AG04450 (cell line): ENCODE data around the gene MRC1. TPM values are rescaled to one million over a fixed set of nuclear protein-coding genes. Genes with fewer than 3 reads are reported as not detected.
A peak's percentile ranks its signal among the peaks of the same experiment; 100 is the strongest.
"Not testable (repeated sequence)": the region's sequence is repeated elsewhere in the genome, so short reads cannot be mapped to it uniquely, and the experiment has no call there.

Source experiments
- CTCF ChIA-PET: fragments of 300-600, 350-600 bp; formaldehyde crosslinking; extraction: SDS; loops from one replicate; lab custom pipeline; 2022; ENCODE audit warnings: antibody characterized with exemption, inconsistent platforms; lab: Charles Lee
- POLR2A ChIA-PET: fragments of 350-600 bp; formaldehyde crosslinking; extraction: SDS; loops from one replicate; lab custom pipeline; 2021; ENCODE audit warnings: antibody characterized with exemption, inconsistent platforms; lab: Yijun Ruan, JAX
- DNase-seq: peaks from one replicate; pipeline ENCODE4 v3.0.0-alpha.2; 2011; ENCODE audit warnings: low read depth, low spot score
- H3K27ac ChIP-seq: one replicate; pipeline ENCODE4 v1.5.1; 2012; ENCODE audit warnings: low read depth, low read length, control low read depth
- H3K27me3 ChIP-seq: one replicate; pipeline ENCODE4 v1.6.0; 2012; ENCODE audit warnings: low read length; ENCODE audit not compliant: control insufficient read depth, insufficient read depth
- H3K4me3 ChIP-seq: 2 replicates; pipeline ENCODE4 v1.5.1; 2011; ENCODE audit warnings: mild to moderate bottlenecking, low read depth, low read length, control low read depth
- H3K9me3 ChIP-seq: 2 replicates; pipeline ENCODE4 v1.5.1; 2012; ENCODE audit warnings: low read length; ENCODE audit not compliant: control insufficient read depth, insufficient read depth
- CTCF ChIP-seq: IDR thresholded peaks from 2 replicates; pipeline ENCODE4 v1.5.1; 2011; ENCODE audit warnings: low read depth, low read length, control low read depth, inconsistent platforms
- polyA plus RNA-seq: library from polyadenylated mRNA; depleted of rRNA; stranded (reverse); fragments of >200 nt; gene quantifications from 2 replicates; pipeline ENCODE4 v1.2.3, GENCODE V29; 2011

The MRC1 gene
- polyA plus RNA-seq, 1 experiment: not detected

- CTCF ChIA-PET: no interaction called here
- H3K27me3 ChIP-seq: no peaks in the 10 kb centered on the region
- TF ChIP-seq CTCF: no peak
- DNase-seq: no peak
- POLR2A ChIA-PET: no interaction called here
- no peak overlapping the region for H3K4me3 ChIP-seq
- no peaks in the 10 kb centered on the region for H3K9me3 ChIP-seq
- H3K27ac ChIP-seq: no peak overlapping the region
Observed at GRCh38 chr10:17918187-17918903, 109.2 kb downstream of the MRC1 start.

GRCh38 chr10:17921378-17921777, 112.2 kb downstream of the MRC1 start:
- Histone ChIP-seq H3K27ac (no peak overlapping the region), H3K27me3 (no peaks in the 10 kb centered on the region), H3K4me3 (no peak overlapping the region), H3K9me3 (no peaks in the 10 kb centered on the region)
- no peak for TF ChIP-seq CTCF
- no peak for DNase-seq
- CTCF ChIA-PET: interaction anchor here (1.2 kb wide), 1 partner anchor 295 kb away, joined by 7 read pairs; no protein-coding TSS in a partner anchor
- POLR2A ChIA-PET: no interaction called here

GRCh38 chr10:17923728-17924127, 114.6 kb downstream of the MRC1 start:
- no peaks in the 10 kb centered on the region for H3K9me3 ChIP-seq
- no peak for TF ChIP-seq CTCF
- ChIA-PET POLR2A (no interaction called here), CTCF (interaction anchor here (1.0 to 1.1 kb wide), 2 partner anchors 187 to 293 kb away, joined by 3 to 4 read pairs; no protein-coding TSS in a partner anchor)
- H3K27me3 ChIP-seq: no peaks in the 10 kb centered on the region
- H3K27ac ChIP-seq: peak overlapping the region; percentile 95
- DNase-seq: peak; percentile 87
- H3K4me3 ChIP-seq: no peak overlapping the region

- ChIA-PET CTCF (interaction anchor here (0.6 kb wide), 1 partner anchor 21 kb away, joined by 3 read pairs; no protein-coding TSS in a partner anchor), POLR2A (no interaction called here)
- no peak overlapping the region for H3K27ac ChIP-seq
- no peak for TF ChIP-seq CTCF
- no peaks in the 10 kb centered on the region for H3K9me3 ChIP-seq
- no peak overlapping the region for H3K4me3 ChIP-seq
- peaks cover 3% of the 10 kb centered on the region for H3K27me3 ChIP-seq
- DNase-seq: no peak
Observed at GRCh38 chr10:17943033-17943745, 134.0 kb downstream of the MRC1 start.

GRCh38 chr10:17950269-17950668, 141.1 kb downstream of the MRC1 start:
- H3K27me3 ChIP-seq, H3K9me3 ChIP-seq, CTCF ChIA-PET, DNase-seq, H3K4me3 ChIP-seq, POLR2A ChIA-PET, H3K27ac ChIP-seq: not testable (repeated sequence)
